IgD-negative memory B cell (primary cell): ENCODE measurements around the gene TTN. TPM values are rescaled to one million over a fixed set of nuclear protein-coding genes. Genes with fewer than 3 reads are reported as not detected.
A peak's percentile ranks its signal among the peaks of the same experiment; 100 is the strongest.

Experiments used
- H3K27ac Mint-ChIP-seq, 3 donors: one replicate each; pipeline ENCODE4 v1.8.0; 2020 to 2022; ENCODE audit warnings: mild to moderate bottlenecking in 3 of 3, mixed read lengths in 3 of 3, moderate library complexity in 1 of 3
- H3K27me3 Mint-ChIP-seq: one replicate; pipeline ENCODE4 v1.8.0; 2021; ENCODE audit warnings: mixed read lengths
- H3K36me3 Mint-ChIP-seq: one replicate; pipeline ENCODE4 v1.8.0; 2020; ENCODE audit warnings: mild to moderate bottlenecking, mixed read lengths
- H3K4me1 Mint-ChIP-seq, 3 donors: one replicate each; pipeline ENCODE4 v1.8.0; 2020 to 2022; ENCODE audit warnings: mixed read lengths in 3 of 3, mild to moderate bottlenecking in 1 of 3
- H3K4me3 Mint-ChIP-seq, 4 donors: one replicate each; pipeline ENCODE4 v1.8.0; 2020 to 2022; ENCODE audit warnings: mild to moderate bottlenecking in 4 of 4, mixed read lengths in 4 of 4, moderate library complexity in 3 of 4
- H3K9me3 Mint-ChIP-seq, 3 donors: one replicate each; pipeline ENCODE4 v1.8.0; 2020 to 2021; ENCODE audit warnings: mixed read lengths in 3 of 3, mild to moderate bottlenecking in 1 of 3
- polyA plus RNA-seq: library from polyadenylated mRNA; unstranded; fragments of 300-500 nt; fragmentation: Illumina TruSeq; gene quantifications from one replicate; pipeline ENCODE4 v1.2.3, GENCODE V29; 2021

Gene TTN
- polyA plus RNA-seq, 1 donor from 2014 or later, result 9.4 TPM

- Mint-ChIP-seq H3K27ac (no peak overlapping the region), H3K27me3 (no peaks in the 10 kb centered on the region), H3K4me1 (no peaks in the 10 kb centered on the region), H3K4me3 (no peak overlapping the region), H3K36me3 (peaks cover 4% of the 10 kb centered on the region), H3K9me3 (no peaks in the 10 kb centered on the region)
Measured at GRCh38 chr2:178732913-178733312, 74.3 kb downstream of the TTN start.

- H3K4me1 Mint-ChIP-seq, result peaks cover 0 to 4% (median 0%) of the 10 kb centered on the region in 3 donors
- no peaks in the 10 kb centered on the region for H3K9me3 Mint-ChIP-seq
- no peak overlapping the region for H3K4me3 Mint-ChIP-seq
- peaks cover 4% of the 10 kb centered on the region for H3K36me3 Mint-ChIP-seq
- H3K27me3 Mint-ChIP-seq, result no peaks in the 10 kb centered on the region
- no peak overlapping the region for H3K27ac Mint-ChIP-seq
Measured at GRCh38 chr2:178731300-178731699, 75.9 kb downstream of the TTN start.

GRCh38 chr2:178730049-178730448, 77.2 kb downstream of the TTN start:
- H3K4me1 Mint-ChIP-seq, result peaks cover 0 to 4% (median 0%) of the 10 kb centered on the region in 3 donors
- no peak overlapping the region for H3K27ac Mint-ChIP-seq
- peaks cover 8% of the 10 kb centered on the region for H3K36me3 Mint-ChIP-seq
- no peak overlapping the region for H3K4me3 Mint-ChIP-seq
- no peaks in the 10 kb centered on the region for H3K9me3 Mint-ChIP-seq
- H3K27me3 Mint-ChIP-seq, result no peaks in the 10 kb centered on the region

- H3K27me3 Mint-ChIP-seq, result no peaks in the 10 kb centered on the region
- H3K4me1 Mint-ChIP-seq, result peaks cover 0 to 4% (median 0%) of the 10 kb centered on the region in 3 donors
- no peak overlapping the region for H3K4me3 Mint-ChIP-seq
- peaks cover 11% of the 10 kb centered on the region for H3K36me3 Mint-ChIP-seq
- no peak overlapping the region for H3K27ac Mint-ChIP-seq
- no peaks in the 10 kb centered on the region for H3K9me3 Mint-ChIP-seq
Measured at GRCh38 chr2:178723786-178724346, 83.4 kb downstream of the TTN start.

GRCh38 chr2:178722296-178722695, 84.9 kb downstream of the TTN start:
- no peak overlapping the region for H3K27ac Mint-ChIP-seq
- H3K4me1 Mint-ChIP-seq, result peaks cover 0 to 4% (median 0%) of the 10 kb centered on the region in 3 donors
- no peak overlapping the region for H3K4me3 Mint-ChIP-seq
- H3K9me3 Mint-ChIP-seq, result no peaks in the 10 kb centered on the region
- H3K36me3 Mint-ChIP-seq, result peaks cover 11% of the 10 kb centered on the region
- no peaks in the 10 kb centered on the region for H3K27me3 Mint-ChIP-seq

GRCh38 chr2:178718988-178719387, 88.2 kb downstream of the TTN start:
- Mint-ChIP-seq H3K36me3 (peaks cover 8% of the 10 kb centered on the region), H3K9me3 (no peaks in the 10 kb centered on the region), H3K27ac (no peak overlapping the region), H3K4me1 (no peaks in the 10 kb centered on the region), H3K27me3 (no peaks in the 10 kb centered on the region), H3K4me3 (no peak overlapping the region)

GRCh38 chr2:178718283-178718682, 88.9 kb downstream of the TTN start:
- no peaks in the 10 kb centered on the region for H3K4me1 Mint-ChIP-seq
- H3K9me3 Mint-ChIP-seq, result no peaks in the 10 kb centered on the region
- no peak overlapping the region for H3K27ac Mint-ChIP-seq
- no peaks in the 10 kb centered on the region for H3K27me3 Mint-ChIP-seq
- no peak overlapping the region for H3K4me3 Mint-ChIP-seq
- peaks cover 11% of the 10 kb centered on the region for H3K36me3 Mint-ChIP-seq

GRCh38 chr2:178716394-178716793, 90.8 kb downstream of the TTN start:
- Mint-ChIP-seq H3K27me3 (no peaks in the 10 kb centered on the region), H3K36me3 (peaks cover 7% of the 10 kb centered on the region), H3K4me3 (no peak overlapping the region), H3K4me1 (no peaks in the 10 kb centered on the region), H3K9me3 (no peaks in the 10 kb centered on the region), H3K27ac (no peak overlapping the region)

GRCh38 chr2:178715366-178715765, 91.9 kb downstream of the TTN start:
- no peaks in the 10 kb centered on the region for H3K4me1 Mint-ChIP-seq
- no peak overlapping the region for H3K27ac Mint-ChIP-seq
- no peak overlapping the region for H3K4me3 Mint-ChIP-seq
- H3K36me3 Mint-ChIP-seq, result peaks cover 7% of the 10 kb centered on the region
- no peaks in the 10 kb centered on the region for H3K9me3 Mint-ChIP-seq
- H3K27me3 Mint-ChIP-seq, result no peaks in the 10 kb centered on the region

- Mint-ChIP-seq H3K4me3 (no peak overlapping the region), H3K9me3 (no peaks in the 10 kb centered on the region), H3K36me3 (peaks cover 11% of the 10 kb centered on the region), H3K27ac (no peak overlapping the region), H3K4me1 (no peaks in the 10 kb centered on the region), H3K27me3 (no peaks in the 10 kb centered on the region)
Measured at GRCh38 chr2:178707476-178707875, 99.7 kb downstream of the TTN start.

- Mint-ChIP-seq H3K36me3 (peaks cover 11% of the 10 kb centered on the region), H3K4me1 (peaks cover 0 to 2% (median 0%) of the 10 kb centered on the region in 3 donors), H3K9me3 (no peaks in the 10 kb centered on the region), H3K4me3 (no peak overlapping the region), H3K27ac (no peak overlapping the region), H3K27me3 (no peaks in the 10 kb centered on the region)
Measured at GRCh38 chr2:178704876-178705275, 102.3 kb downstream of the TTN start.

GRCh38 chr2:178702361-178702760, 104.9 kb downstream of the TTN start:
- H3K36me3 Mint-ChIP-seq, result peaks cover 15% of the 10 kb centered on the region

GRCh38 chr2:178700922-178701342, 106.3 kb downstream of the TTN start:
- peaks cover 12% of the 10 kb centered on the region for H3K36me3 Mint-ChIP-seq
- no peak overlapping the region for H3K4me3 Mint-ChIP-seq
- peak overlapping the region in 1 of 3 donors; percentile 2 for H3K27ac Mint-ChIP-seq
- no peaks in the 10 kb centered on the region for H3K27me3 Mint-ChIP-seq
- peaks cover 0 to 2% (median 0%) of the 10 kb centered on the region in 3 donors for H3K4me1 Mint-ChIP-seq
- no peaks in the 10 kb centered on the region for H3K9me3 Mint-ChIP-seq

More at GRCh38 chr2:178702361-178702760, 104.9 kb downstream of the TTN start:
- no peaks in the 10 kb centered on the region for H3K9me3 Mint-ChIP-seq
- no peak overlapping the region for H3K4me3 Mint-ChIP-seq
- no peaks in the 10 kb centered on the region for H3K27me3 Mint-ChIP-seq
- H3K4me1 Mint-ChIP-seq, result peaks cover 0 to 2% (median 0%) of the 10 kb centered on the region in 3 donors
- H3K27ac Mint-ChIP-seq, result no peak overlapping the region

- no peaks in the 10 kb centered on the region for H3K9me3 Mint-ChIP-seq
- peaks cover 14% of the 10 kb centered on the region for H3K36me3 Mint-ChIP-seq
- H3K4me1 Mint-ChIP-seq, result peaks cover 0 to 2% (median 2%) of the 10 kb centered on the region in 3 donors
- H3K27me3 Mint-ChIP-seq, result no peaks in the 10 kb centered on the region
- no peak overlapping the region for H3K4me3 Mint-ChIP-seq
- H3K27ac Mint-ChIP-seq, result no peak overlapping the region
Measured at GRCh38 chr2:178700136-178700535, 107.1 kb downstream of the TTN start.

- no peaks in the 10 kb centered on the region for H3K9me3 Mint-ChIP-seq
- H3K27me3 Mint-ChIP-seq, result no peaks in the 10 kb centered on the region
- H3K4me3 Mint-ChIP-seq, result no peak overlapping the region
- H3K4me1 Mint-ChIP-seq, result peaks cover 0 to 2% (median 0%) of the 10 kb centered on the region in 3 donors
- H3K27ac Mint-ChIP-seq, result no peak overlapping the region
- H3K36me3 Mint-ChIP-seq, result peaks cover 8% of the 10 kb centered on the region
Measured at GRCh38 chr2:178692845-178693244, 114.4 kb downstream of the TTN start.

- Mint-ChIP-seq H3K9me3 (peaks cover 0 to 1% (median 0%) of the 10 kb centered on the region in 3 donors), H3K4me1 (no peaks in the 10 kb centered on the region), H3K27me3 (no peaks in the 10 kb centered on the region), H3K27ac (no peak overlapping the region), H3K4me3 (no peak overlapping the region), H3K36me3 (peaks cover 5% of the 10 kb centered on the region)
Measured at GRCh38 chr2:178689808-178690207, 117.4 kb downstream of the TTN start.
